ENCODE measurements around the gene SRI.

The SRI gene

GRCh38 chr7:88212918-88213317 lies 6.9 kb downstream of the SRI start:
- TF ChIP-seq GATA2 (IDR thresholded peaks at IDR 0.05; ENCODE audit: low read depth, low read length) = no peak
- no peak for TF ChIP-seq GATA3 (IDR thresholded peaks at IDR 0.05; ENCODE audit: low read depth, low read length)

- TF ChIP-seq GATA3 (IDR thresholded peaks at IDR 0.05; ENCODE audit: low read depth, low read length) (no peak), GATA2 (IDR thresholded peaks at IDR 0.05; ENCODE audit: low read depth, low read length) (no peak)
These were observed 11.3 kb downstream of the SRI start for GRCh38 chr7:88208521-88208920.

- no peak for TF ChIP-seq GATA3 (IDR thresholded peaks at IDR 0.05; ENCODE audit: low read depth, low read length)
- TF ChIP-seq GATA2 (IDR thresholded peaks at IDR 0.05; ENCODE audit: low read depth, low read length) = no peak
These were observed 13.6 kb downstream of the SRI start for GRCh38 chr7:88206254-88206653.

- no peak for TF ChIP-seq GATA2 (IDR thresholded peaks at IDR 0.05; ENCODE audit: low read depth, low read length)
- no peak for TF ChIP-seq GATA3 (IDR thresholded peaks at IDR 0.05; ENCODE audit: low read depth, low read length)
These were observed 14.7 kb downstream of the SRI start for GRCh38 chr7:88205179-88205578.

- TF ChIP-seq GATA2 (IDR thresholded peaks at IDR 0.05; ENCODE audit: low read depth, low read length) = no peak
- TF ChIP-seq GATA3 (IDR thresholded peaks at IDR 0.05; ENCODE audit: low read depth, low read length) = no peak
These were observed 15.2 kb downstream of the SRI start for GRCh38 chr7:88204525-88205110.

- TF ChIP-seq GATA2 (IDR thresholded peaks at IDR 0.05; ENCODE audit: low read depth, low read length) (no peak), GATA3 (IDR thresholded peaks at IDR 0.05; ENCODE audit: low read depth, low read length) (no peak)
These were observed 16.4 kb downstream of the SRI start for GRCh38 chr7:88203401-88203800.

- no peak for TF ChIP-seq GATA2 (IDR thresholded peaks at IDR 0.05; ENCODE audit: low read depth, low read length)
- no peak for TF ChIP-seq GATA3 (IDR thresholded peaks at IDR 0.05; ENCODE audit: low read depth, low read length)
These were observed 17.0 kb downstream of the SRI start for GRCh38 chr7:88202799-88203198.

- no peak for TF ChIP-seq GATA3 (IDR thresholded peaks at IDR 0.05; ENCODE audit: low read depth, low read length)
- TF ChIP-seq GATA2 (IDR thresholded peaks at IDR 0.05; ENCODE audit: low read depth, low read length) = no peak
These were observed 17.6 kb downstream of the SRI start for GRCh38 chr7:88202278-88202677.

GRCh38 chr7:88201305-88201704 lies 18.5 kb downstream of the SRI start:
- no peak for TF ChIP-seq GATA3 (IDR thresholded peaks at IDR 0.05; ENCODE audit: low read depth, low read length)
- TF ChIP-seq GATA2 (IDR thresholded peaks at IDR 0.05; ENCODE audit: low read depth, low read length) = no peak

GRCh38 chr7:88200789-88201188 lies 19.0 kb downstream of the SRI start:
- TF ChIP-seq GATA3 (IDR thresholded peaks at IDR 0.05; ENCODE audit: low read depth, low read length) (no peak), GATA2 (IDR thresholded peaks at IDR 0.05; ENCODE audit: low read depth, low read length) (no peak)

- TF ChIP-seq GATA2 (IDR thresholded peaks at IDR 0.05; ENCODE audit: low read depth, low read length) (no peak), GATA3 (IDR thresholded peaks at IDR 0.05; ENCODE audit: low read depth, low read length) (no peak)
These were observed 19.6 kb downstream of the SRI start for GRCh38 chr7:88200261-88200660.

GRCh38 chr7:88191911-88192310 lies 27.9 kb downstream of the SRI start:
- no peak for TF ChIP-seq GATA2 (IDR thresholded peaks at IDR 0.05; ENCODE audit: low read depth, low read length)
- TF ChIP-seq GATA3 (IDR thresholded peaks at IDR 0.05; ENCODE audit: low read depth, low read length) = no peak

GRCh38 chr7:88185650-88186049 lies 34.2 kb downstream of the SRI start:
- no peak for TF ChIP-seq GATA3 (IDR thresholded peaks at IDR 0.05; ENCODE audit: low read depth, low read length)
- TF ChIP-seq GATA2 (IDR thresholded peaks at IDR 0.05; ENCODE audit: low read depth, low read length) = no peak

- TF ChIP-seq GATA2 (IDR thresholded peaks at IDR 0.05; ENCODE audit: low read depth, low read length) (no peak), GATA3 (IDR thresholded peaks at IDR 0.05; ENCODE audit: low read depth, low read length) (no peak)
These were observed 35.0 kb downstream of the SRI start for GRCh38 chr7:88184848-88185304.

- no peak for TF ChIP-seq GATA2 (IDR thresholded peaks at IDR 0.05; ENCODE audit: low read depth, low read length)
- no peak for TF ChIP-seq GATA3 (IDR thresholded peaks at IDR 0.05; ENCODE audit: low read depth, low read length)
These were observed 36.8 kb downstream of the SRI start for GRCh38 chr7:88183051-88183450.

GRCh38 chr7:88176190-88176589 lies 43.6 kb downstream of the SRI start:
- peak; percentile 90 for TF ChIP-seq GATA3 (IDR thresholded peaks at IDR 0.05; ENCODE audit: low read depth, low read length)
- TF ChIP-seq GATA2 (IDR thresholded peaks at IDR 0.05; ENCODE audit: low read depth, low read length) = peak; percentile 65; the same call in 1 of the 2 replicates
